ENCODE data around the gene RMND5B. TPM values are rescaled to one million over a fixed set of nuclear protein-coding genes. Genes with fewer than 3 reads are reported as not detected.

Gene RMND5B
- total RNA-seq, 1 donor from 2014 or later, result 44.7 TPM

DNA sequence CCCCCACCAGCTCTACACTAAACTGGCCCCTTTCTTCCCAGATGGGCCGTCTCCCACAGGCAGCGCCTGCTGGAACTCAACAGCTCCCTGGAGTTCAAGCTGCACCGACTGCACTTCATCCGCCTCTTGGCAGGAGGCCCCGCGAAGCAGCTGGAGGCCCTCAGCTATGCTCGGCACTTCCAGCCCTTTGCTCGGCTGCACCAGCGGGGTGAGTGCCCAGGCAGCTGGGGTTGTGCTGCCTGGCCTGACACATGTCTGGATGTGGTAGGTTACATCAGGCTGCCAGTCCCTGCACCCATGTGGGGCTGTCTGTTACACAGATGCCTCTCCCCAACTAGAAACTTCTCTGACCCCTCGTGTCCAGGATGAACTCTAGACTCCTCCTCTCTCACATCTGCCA, 13.1 kb downstream of the RMND5B start:
- H3K27ac ChIP-seq, result no peak overlapping the region
- H3K9me3 ChIP-seq, result no peaks in the 10 kb centered on the region
- H3K4me1 ChIP-seq, result no peaks in the 10 kb centered on the region
- no peak overlapping the region for H3K4me3 ChIP-seq
- H3K27me3 ChIP-seq, result no peaks in the 10 kb centered on the region
- DNase-seq, result no peak
- ATAC-seq, result peak; percentile 60
- intact Hi-C loops (cut with DNase I), result no loop called here
- TF ChIP-seq, protein P1, sequence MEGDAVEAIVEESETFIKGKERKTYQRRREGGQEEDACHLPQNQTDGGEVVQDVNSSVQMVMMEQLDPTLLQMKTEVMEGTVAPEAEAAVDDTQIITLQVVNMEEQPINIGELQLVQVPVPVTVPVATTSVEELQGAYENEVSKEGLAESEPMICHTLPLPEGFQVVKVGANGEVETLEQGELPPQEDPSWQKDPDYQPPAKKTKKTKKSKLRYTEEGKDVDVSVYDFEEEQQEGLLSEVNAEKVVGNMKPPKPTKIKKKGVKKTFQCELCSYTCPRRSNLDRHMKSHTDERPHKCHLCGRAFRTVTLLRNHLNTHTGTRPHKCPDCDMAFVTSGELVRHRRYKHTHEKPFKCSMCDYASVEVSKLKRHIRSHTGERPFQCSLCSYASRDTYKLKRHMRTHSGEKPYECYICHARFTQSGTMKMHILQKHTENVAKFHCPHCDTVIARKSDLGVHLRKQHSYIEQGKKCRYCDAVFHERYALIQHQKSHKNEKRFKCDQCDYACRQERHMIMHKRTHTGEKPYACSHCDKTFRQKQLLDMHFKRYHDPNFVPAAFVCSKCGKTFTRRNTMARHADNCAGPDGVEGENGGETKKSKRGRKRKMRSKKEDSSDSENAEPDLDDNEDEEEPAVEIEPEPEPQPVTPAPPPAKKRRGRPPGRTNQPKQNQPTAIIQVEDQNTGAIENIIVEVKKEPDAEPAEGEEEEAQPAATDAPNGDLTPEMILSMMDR (IDR thresholded peaks at IDR 0.05), result no peak
- H3K36me3 ChIP-seq, result peaks cover 92% of the 10 kb centered on the region

DNA sequence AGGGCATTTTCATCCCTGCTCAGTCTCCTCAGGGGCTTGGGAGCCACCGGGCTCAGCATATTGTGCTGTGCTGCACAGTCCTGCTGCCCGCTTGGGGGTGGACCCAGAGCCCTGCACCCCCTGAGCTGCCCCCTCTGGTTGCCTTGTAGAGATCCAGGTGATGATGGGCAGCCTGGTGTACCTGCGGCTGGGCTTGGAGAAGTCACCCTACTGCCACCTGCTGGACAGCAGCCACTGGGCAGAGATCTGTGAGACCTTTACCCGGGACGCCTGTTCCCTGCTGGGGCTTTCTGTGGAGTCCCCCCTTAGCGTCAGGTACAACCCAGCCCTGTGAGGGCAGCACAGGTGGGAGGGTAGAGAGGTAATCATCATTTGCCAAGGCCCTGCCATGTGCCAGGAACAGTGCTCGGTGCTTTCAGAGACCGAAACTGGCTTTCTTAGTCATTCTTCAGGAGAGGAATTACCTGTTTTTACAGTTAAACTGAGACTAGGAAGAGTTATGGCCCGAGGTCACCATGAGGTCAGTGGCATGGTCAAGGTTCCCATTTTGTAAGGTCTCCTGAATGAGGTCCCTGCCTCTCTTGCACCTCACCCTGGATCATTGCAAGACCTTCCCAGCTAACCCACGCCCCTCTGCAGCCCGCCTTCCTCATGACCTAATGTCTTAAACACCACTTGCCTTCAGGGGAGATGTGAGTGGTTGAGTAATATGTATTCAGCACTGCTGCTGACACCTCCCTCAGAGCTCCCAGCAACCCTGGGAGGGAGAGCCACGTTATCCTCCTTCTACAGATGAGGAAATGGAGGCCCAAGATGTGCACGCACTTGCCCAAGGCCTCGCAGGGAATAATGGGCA, 15.4 kb downstream of the RMND5B start:
- Histone ChIP-seq H3K4me1 (no peaks in the 10 kb centered on the region), H3K9me3 (no peaks in the 10 kb centered on the region), H3K4me3 (no peak overlapping the region), H3K36me3 (peaks cover 97% of the 10 kb centered on the region), H3K27ac (no peak overlapping the region), H3K27me3 (no peaks in the 10 kb centered on the region)
- DNase-seq (peak; percentile 81), ATAC-seq (peak; percentile 78)
- TF ChIP-seq, protein P1 (IDR thresholded peaks at IDR 0.05), result peak; percentile 65
- intact Hi-C loops (cut with DNase I), result no loop called here

DNA sequence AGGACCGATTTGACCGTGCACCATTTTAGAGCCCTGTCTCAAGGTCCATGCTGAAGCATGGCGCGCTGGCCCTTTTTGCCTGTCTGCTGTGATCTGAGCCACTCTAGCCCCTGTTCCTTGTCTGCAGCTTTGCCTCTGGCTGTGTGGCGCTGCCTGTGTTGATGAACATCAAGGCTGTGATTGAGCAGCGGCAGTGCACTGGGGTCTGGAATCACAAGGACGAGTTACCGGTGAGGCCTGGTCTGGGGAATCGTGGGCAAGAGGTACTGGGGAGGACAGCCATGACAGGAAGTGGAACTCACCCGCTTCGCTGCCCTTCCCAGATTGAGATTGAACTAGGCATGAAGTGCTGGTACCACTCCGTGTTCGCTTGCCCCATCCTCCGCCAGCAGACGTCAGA, 16.6 kb downstream of the RMND5B start:
- DNase-seq (no peak), ATAC-seq (no peak)
- no peaks in the 10 kb centered on the region for H3K9me3 ChIP-seq
- H3K27ac ChIP-seq, result no peak overlapping the region
- TF ChIP-seq, protein P1 (IDR thresholded peaks at IDR 0.05), result no peak
- peaks cover 2% of the 10 kb centered on the region for H3K4me1 ChIP-seq
- H3K27me3 ChIP-seq, result no peaks in the 10 kb centered on the region
- no peak overlapping the region for H3K4me3 ChIP-seq
- intact Hi-C loops (cut with DNase I), result no loop called here
- peaks cover 85% of the 10 kb centered on the region for H3K36me3 ChIP-seq

DNA sequence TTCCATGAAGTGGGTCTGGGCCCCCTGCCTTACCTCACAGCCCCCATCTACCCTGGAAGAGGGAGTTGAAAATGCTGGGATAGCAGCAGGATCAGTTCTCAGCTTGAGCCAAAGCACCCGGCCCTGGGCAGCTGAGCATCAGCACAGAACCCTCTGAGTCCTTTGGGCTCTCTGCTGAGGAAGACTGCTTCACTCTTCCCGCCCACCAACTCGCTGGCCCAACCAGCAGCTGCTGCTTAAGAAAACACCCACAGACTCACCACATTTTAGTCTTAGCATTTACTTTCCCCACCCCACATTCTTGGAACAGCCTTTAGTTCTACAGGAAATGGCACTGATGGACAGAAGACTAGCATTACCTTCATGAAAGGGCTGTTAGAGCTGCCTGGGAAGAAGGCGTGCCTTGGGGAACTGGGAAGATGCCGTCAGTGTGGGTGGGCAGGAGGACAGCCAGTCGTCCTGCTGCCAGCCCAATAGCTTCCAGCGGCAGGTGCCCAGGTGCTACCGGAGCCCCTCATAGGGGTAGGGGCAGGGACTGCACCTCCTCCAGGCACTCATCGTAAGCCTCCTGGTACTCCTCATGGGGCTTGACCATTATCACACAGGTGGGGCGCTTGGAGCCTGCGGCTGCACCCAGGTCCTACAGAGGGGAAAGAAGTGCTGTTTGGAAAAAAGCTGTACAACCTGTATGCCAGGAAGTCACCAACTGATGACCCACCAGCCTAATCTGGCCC, 18.6 kb downstream of the RMND5B start:
- Histone ChIP-seq H3K4me1 (peaks cover 10% of the 10 kb centered on the region), H3K27ac (no peak overlapping the region), H3K4me3 (no peak overlapping the region), H3K27me3 (no peaks in the 10 kb centered on the region), H3K36me3 (peaks cover 69% of the 10 kb centered on the region), H3K9me3 (no peaks in the 10 kb centered on the region)
- TF ChIP-seq, protein P1 (IDR thresholded peaks at IDR 0.05), result no peak
- DNase-seq (no peak), ATAC-seq (no peak)
- intact Hi-C loops (cut with DNase I), result no loop called here

DNA sequence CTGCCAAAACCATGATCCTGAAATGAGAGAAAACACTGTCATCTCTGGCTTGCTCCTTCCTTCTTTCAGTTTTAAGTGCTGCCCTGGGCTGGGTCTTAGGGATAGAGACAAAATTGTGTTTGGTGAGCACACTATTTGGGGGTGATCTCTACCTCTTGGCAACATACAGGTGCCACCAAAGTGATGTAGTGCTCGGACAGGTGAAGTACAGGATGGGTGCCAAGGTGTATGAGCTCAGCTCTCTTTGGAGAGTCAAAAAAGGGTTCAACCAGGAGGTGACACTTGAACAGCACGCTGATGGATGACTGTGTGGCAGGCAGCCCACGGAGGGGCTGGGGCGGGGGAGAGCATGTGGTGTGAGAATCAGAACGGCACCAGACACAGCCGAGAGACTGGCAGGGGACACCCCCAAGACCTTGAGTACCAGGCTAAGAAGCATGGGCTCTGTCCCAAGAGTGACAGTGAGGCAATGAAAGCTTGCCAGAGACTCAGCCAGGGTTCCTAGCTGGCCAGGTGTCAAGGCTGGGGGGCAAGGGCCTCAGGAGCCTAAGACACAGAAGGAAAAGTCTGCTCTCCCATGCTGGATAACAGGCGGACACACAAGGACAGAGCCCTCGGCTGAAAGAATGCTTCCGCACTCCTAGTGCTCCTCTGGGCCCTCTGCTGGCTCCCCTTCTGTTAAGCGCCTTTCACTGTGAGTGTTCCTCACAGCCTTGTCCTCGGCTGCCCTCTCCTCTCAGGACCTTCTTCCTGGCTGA, 20.3 kb downstream of the RMND5B start:
- DNase-seq (no peak), ATAC-seq (no peak)
- Histone ChIP-seq H3K4me1 (peaks cover 10% of the 10 kb centered on the region), H3K9me3 (no peaks in the 10 kb centered on the region), H3K27ac (no peak overlapping the region), H3K36me3 (peaks cover 54% of the 10 kb centered on the region), H3K4me3 (no peak overlapping the region), H3K27me3 (no peaks in the 10 kb centered on the region)
- intact Hi-C loops (cut with DNase I), result no loop called here
- TF ChIP-seq, protein P1 (IDR thresholded peaks at IDR 0.05), result no peak

Measured in upper lobe of right lung (tissue), 1 donor.